GM18505 (cell line): Measurements from ENCODE around the gene EPHB1.

Experiments
- ATAC-seq: cut with Tn5 transposase; IDR thresholded peaks from one replicate; pipeline ENCODE4 v1.9.1; 2021; ENCODE audit not compliant: unreplicated experiment
- POLR2A ChIP-seq: IDR thresholded peaks from 4 replicates; pipeline ENCODE4 v1.6.1; 2011; ENCODE audit warnings: borderline replicate concordance; ENCODE audit not compliant: insufficient read depth, insufficient read length; ENCODE audit errors: extremely low read depth

EPHB1 gene

DNA sequence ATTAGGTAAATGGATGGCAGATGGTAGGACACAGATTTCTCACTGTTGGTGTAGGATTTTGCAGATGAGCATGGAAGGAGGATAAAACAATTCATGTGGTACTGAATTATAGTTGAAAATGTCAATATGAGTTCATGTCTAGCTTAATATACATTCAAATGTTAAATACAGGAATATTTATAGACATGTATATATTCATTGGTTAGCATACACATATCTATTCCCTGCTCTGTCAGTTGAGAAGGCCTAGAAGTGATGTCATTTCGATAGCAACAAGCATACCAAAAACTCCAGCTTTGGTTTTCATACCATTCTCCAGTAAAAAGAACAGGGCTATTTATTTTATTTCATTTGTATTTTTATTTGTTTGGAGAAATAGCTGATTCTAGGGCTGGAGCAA lies 497.1 kb downstream of the EPHB1 start:
- no peak for TF ChIP-seq POLR2A
- ATAC-seq = no peak

- TF ChIP-seq POLR2A = no peak
- ATAC-seq = no peak
Observed at GRCh38 chr3:135301670-135302069, 506.6 kb downstream of the EPHB1 start.

- TF ChIP-seq POLR2A = no peak
- no peak for ATAC-seq
Observed at GRCh38 chr3:135304378-135304777, 509.3 kb downstream of the EPHB1 start.
